NT2/D1 (cell line): ENCODE data around the gene CDK14.

Experiments used
- DNase-seq: peaks from one replicate; pipeline ENCODE4 v3.0.0-alpha.2; 2011; ENCODE audit warnings: low read depth, low spot score
- H3K27me3 ChIP-seq: 2 replicates; pipeline ENCODE4 v1.6.0; 2011; ENCODE audit warnings: mild to moderate bottlenecking; ENCODE audit not compliant: insufficient read length, insufficient read depth
- H3K36me3 ChIP-seq: 2 replicates; pipeline ENCODE4 v1.6.1; 2011; ENCODE audit warnings: mild to moderate bottlenecking, low read length, mixed read lengths; ENCODE audit not compliant: insufficient read depth, insufficient read length
- H3K4me1 ChIP-seq: 2 replicates; pipeline ENCODE4 v1.5.1; 2011; ENCODE audit not compliant: insufficient read depth, insufficient read length
- H3K4me3 ChIP-seq: 2 replicates; pipeline ENCODE4 v1.5.1; 2011; ENCODE audit warnings: low read depth; ENCODE audit not compliant: insufficient read length
- H3K9ac ChIP-seq: 2 replicates; pipeline ENCODE4 v1.6.0; 2011; ENCODE audit warnings: low read depth; ENCODE audit not compliant: insufficient read length
- H3K9me3 ChIP-seq: 2 replicates; pipeline ENCODE4 v1.5.1; 2011; ENCODE audit warnings: mild to moderate bottlenecking, low read length; ENCODE audit not compliant: insufficient read depth
- SUZ12 ChIP-seq: IDR thresholded peaks from 2 replicates; pipeline ENCODE4 v1.6.1; 2011; ENCODE audit not compliant: insufficient read length, insufficient read depth; ENCODE audit errors: extremely low read depth
- YY1 ChIP-seq: IDR thresholded peaks from 2 replicates; pipeline ENCODE4 v1.6.1; 2011; ENCODE audit not compliant: insufficient read length, insufficient read depth
- ZNF274 ChIP-seq: IDR thresholded peaks from 2 replicates; pipeline ENCODE4 v1.6.1; 2011; ENCODE audit warnings: mild to moderate bottlenecking, low read depth, low read length

CDK14 gene

GRCh38 chr7:91251877-91252276 lies 655.8 kb downstream of the CDK14 start:
- Histone ChIP-seq H3K9me3 (no peaks in the 10 kb centered on the region), H3K27me3 (no peaks in the 10 kb centered on the region), H3K4me3 (no peak overlapping the region), H3K4me1 (no peaks in the 10 kb centered on the region), H3K9ac (no peak overlapping the region), H3K36me3 (no peaks in the 10 kb centered on the region)
- no peak for DNase-seq
- TF ChIP-seq ZNF274: no peak
- TF ChIP-seq SUZ12: no peak
- no peak for TF ChIP-seq YY1
